PC-3 (cell line): Measurements from ENCODE around the gene CARS1. TPM values are rescaled to one million over a fixed set of nuclear protein-coding genes. Genes with fewer than 3 reads are reported as not detected.
A peak's percentile ranks its signal among the peaks of the same experiment; 100 is the strongest.
"Not testable (repeated sequence)": the region's sequence is repeated elsewhere in the genome, so short reads cannot be mapped to it uniquely, and the experiment has no call there.

Experiments used
- ATAC-seq: fragments of 200-7000 bp; cut with Tn5 transposase; 2 replicates; pipeline ENCODE4 v1.9.1; 2020; ENCODE audit warnings: mild to moderate bottlenecking, moderate library complexity
- BruUV-seq: library from RNA; stranded (reverse); fragments of 400-500 nt; replicated peaks from 2 replicates; lab custom pipeline; 2021; lab: Mats Ljungman, UMichigan
- CTCF ChIA-PET: fragments of 300-600 bp; sonication (Branson Sonifier 250); formaldehyde crosslinking; loops from one replicate; lab custom pipeline; 2022; ENCODE audit warnings: antibody characterized with exemption; lab: Charles Lee
- POLR2A ChIA-PET: fragments of 300-600 bp; sonication (Branson Sonifier 250); formaldehyde crosslinking; loops from one replicate; lab custom pipeline; 2022; ENCODE audit warnings: antibody characterized with exemption; ENCODE audit not compliant: unreplicated experiment; lab: Charles Lee
- DNase-seq: peaks from one replicate; pipeline ENCODE4 v3.0.0-alpha.2; 2015
- H2AFZ ChIP-seq: fragments of 300-600 bp; sonication (generic); 2 replicates; pipeline ENCODE4 v1.6.0; 2016; ENCODE audit warnings: antibody characterized with exemption, low read length
- H3F3A ChIP-seq: fragments of 300-600 bp; sonication (generic); one replicate; pipeline ENCODE4 v1.6.0; 2017; ENCODE audit warnings: antibody characterized with exemption, low read length, control low read depth, mild to moderate bottlenecking; ENCODE audit not compliant: unreplicated experiment
- H3K27ac ChIP-seq: fragments of 300-600 bp; sonication (generic); 2 replicates; pipeline ENCODE4 v1.5.1; 2016; ENCODE audit warnings: mild to moderate bottlenecking, low read length
- H3K27me3 ChIP-seq: fragments of 300-600 bp; sonication (generic); 2 replicates; pipeline ENCODE4 v1.6.1; 2016; ENCODE audit warnings: low read length, mixed read lengths
- H3K36me3 ChIP-seq: fragments of 300-600 bp; sonication (generic); 2 replicates; pipeline ENCODE4 v1.6.1; 2016; ENCODE audit warnings: low read depth, mixed run types, low read length, mixed read lengths
- H3K4me1 ChIP-seq: fragments of 300-600 bp; sonication (generic); 2 replicates; pipeline ENCODE4 v1.5.1; 2016; ENCODE audit warnings: low read length; ENCODE audit not compliant: insufficient read depth
- H3K4me2 ChIP-seq: fragments of 300-600 bp; sonication (generic); 2 replicates; pipeline ENCODE4 v1.6.0; 2016; ENCODE audit warnings: low read length
- H3K4me3 ChIP-seq: fragments of 300-600 bp; sonication (generic); 2 replicates; pipeline ENCODE4 v1.5.1; 2016; ENCODE audit warnings: mild to moderate bottlenecking, low read length, mixed read lengths
- H3K79me2 ChIP-seq: fragments of 300-600 bp; sonication (generic); 2 replicates; pipeline ENCODE4 v1.6.1; 2017; ENCODE audit warnings: low read length, mixed read lengths
- H3K9ac ChIP-seq: fragments of 300-600 bp; sonication (generic); 2 replicates; pipeline ENCODE4 v1.6.0; 2016; ENCODE audit warnings: mild to moderate bottlenecking, low read length
- H3K9me2 ChIP-seq: fragments of 300-600 bp; sonication (generic); replicated peaks from 2 replicates; pipeline ENCODE4 v1.6.1; 2016; ENCODE audit warnings: mixed run types, low read length, mixed read lengths
- H3K9me3 ChIP-seq: fragments of 300-600 bp; sonication (generic); 2 replicates; pipeline ENCODE4 v1.6.1; 2016; ENCODE audit warnings: low read length, mixed read lengths
- H4K20me1 ChIP-seq: fragments of 300-600 bp; sonication (generic); 2 replicates; pipeline ENCODE4 v1.6.1; 2016; ENCODE audit warnings: low read length, mixed read lengths
- CTCF ChIP-seq: fragments of 300-600 bp; sonication (generic); conservative IDR thresholded peaks from 2 replicates; pipeline ENCODE4 v1.5.1; 2017; ENCODE audit warnings: antibody characterized with exemption, low read depth, mild to moderate bottlenecking, low read length
- EZH2 ChIP-seq: fragments of 300-600 bp; sonication (generic); IDR thresholded peaks from one replicate; pipeline ENCODE4 v1.6.1; 2017; ENCODE audit warnings: antibody characterized with exemption, mild to moderate bottlenecking, low read length; ENCODE audit not compliant: unreplicated experiment
- EZH2phosphoT487 ChIP-seq: fragments of 300-600 bp; sonication (generic); IDR thresholded peaks from 2 replicates; pipeline ENCODE4 v1.6.1; 2018; ENCODE audit warnings: mild to moderate bottlenecking, antibody characterized with exemption, low read length, borderline replicate concordance
- intact Hi-C: fragments of 100-400 bp; cut with micrococcal nuclease; formaldehyde crosslinking; loops from 2 replicates; pipeline ENCODE4 v1.9.0; 2023
- total RNA-seq: library from RNA; depleted of rRNA; stranded (reverse); fragments of >200 nt; gene quantifications from 2 replicates; pipeline ENCODE4 v1.2.3, GENCODE V29; 2014

The CARS1 gene
- total RNA-seq, 1 experiment from 2014 or later: 39.7 TPM

GRCh38 chr11:3074912-3075589 lies 17.8 kb upstream of the CARS1 start:
- ATAC-seq (peak; percentile 55), DNase-seq (peak; percentile 36)
- Histone ChIP-seq H2AFZ (no peak overlapping the region), H4K20me1 (no peaks in the 10 kb centered on the region), H3K9me3 (no peaks in the 10 kb centered on the region), H3K36me3 (no peaks in the 10 kb centered on the region), H3K4me1 (no peaks in the 10 kb centered on the region; the same call in 1 of the 2 replicates), H3K9me2 (no peaks in the 10 kb centered on the region), H3K27ac (no peak overlapping the region), H3K4me2 (no peak overlapping the region), H3K4me3 (no peak overlapping the region), H3F3A (no peaks in the 10 kb centered on the region), H3K79me2 (no peaks in the 10 kb centered on the region), H3K27me3 (no peaks in the 10 kb centered on the region), H3K9ac (no peak overlapping the region)
- ChIA-PET POLR2A (no interaction called here), CTCF (interaction anchor here (0.6 kb wide), 1 partner anchor 10 kb away, joined by 3 read pairs; no protein-coding TSS in a partner anchor)
- no TSS peak for BruUV-seq
- TF ChIP-seq EZH2: no peak
- TF ChIP-seq EZH2phosphoT487: no peak
- TF ChIP-seq CTCF: no peak
- intact Hi-C loops: no loop called here

GRCh38 chr11:3073029-3073435 lies 15.8 kb upstream of the CARS1 start:
- H2AFZ ChIP-seq: no peak overlapping the region
- H3K4me2 ChIP-seq: no peak overlapping the region
- ATAC-seq (no peak), DNase-seq (no peak)
- H3K79me2 ChIP-seq: no peaks in the 10 kb centered on the region
- H3K9me3 ChIP-seq: no peaks in the 10 kb centered on the region
- no peaks in the 10 kb centered on the region for H3F3A ChIP-seq
- H3K27ac ChIP-seq: no peak overlapping the region
- intact Hi-C loops: no loop called here
- no peaks in the 10 kb centered on the region for H3K27me3 ChIP-seq
- BruUV-seq: no TSS peak
- H3K9ac ChIP-seq: no peak overlapping the region
- H3K9me2 ChIP-seq: no peaks in the 10 kb centered on the region
- ChIA-PET CTCF (interaction anchor here (0.6 kb wide), 1 partner anchor 18 kb away, joined by 3 read pairs; no protein-coding TSS in a partner anchor), POLR2A (no interaction called here)
- no peaks in the 10 kb centered on the region for H3K4me1 ChIP-seq
- no peak overlapping the region for H3K4me3 ChIP-seq
- H4K20me1 ChIP-seq: no peaks in the 10 kb centered on the region
- H3K36me3 ChIP-seq: no peaks in the 10 kb centered on the region
- no peak for TF ChIP-seq EZH2
- TF ChIP-seq EZH2phosphoT487: no peak
- TF ChIP-seq CTCF: no peak

GRCh38 chr11:3069425-3069824 lies 12.2 kb upstream of the CARS1 start:
- Histone ChIP-seq H3K4me2 (no peak overlapping the region), H3K9me2 (no peaks in the 10 kb centered on the region), H3K9ac (no peak overlapping the region), H3K4me1 (no peaks in the 10 kb centered on the region), H3K79me2 (no peaks in the 10 kb centered on the region), H4K20me1 (no peaks in the 10 kb centered on the region), H3K27me3 (no peaks in the 10 kb centered on the region), H2AFZ (no peak overlapping the region), H3F3A (no peaks in the 10 kb centered on the region), H3K4me3 (no peak overlapping the region), H3K27ac (no peak overlapping the region), H3K9me3 (no peaks in the 10 kb centered on the region), H3K36me3 (no peaks in the 10 kb centered on the region)
- CTCF ChIA-PET: no interaction called here
- BruUV-seq: no TSS peak
- DNase-seq: no peak
- ATAC-seq: no peak
- TF ChIP-seq EZH2: no peak
- TF ChIP-seq EZH2phosphoT487: no peak
- TF ChIP-seq CTCF: no peak
- POLR2A ChIA-PET: no interaction called here
- intact Hi-C loops: no loop called here

GRCh38 chr11:3066308-3066707 lies 9.1 kb upstream of the CARS1 start:
- H3K36me3 ChIP-seq, H3F3A ChIP-seq, H3K27me3 ChIP-seq, H3K9ac ChIP-seq, H3K79me2 ChIP-seq, H3K9me2 ChIP-seq, H3K4me3 ChIP-seq, H3K27ac ChIP-seq, CTCF ChIA-PET, BruUV-seq, H3K9me3 ChIP-seq, H2AFZ ChIP-seq, H4K20me1 ChIP-seq, H3K4me2 ChIP-seq, H3K4me1 ChIP-seq, POLR2A ChIA-PET, intact Hi-C loops: not testable (repeated sequence)
- peak; percentile 14 for DNase-seq
- peak; percentile 29; the same call in 1 of the 2 replicates for ATAC-seq
